GM12874 (cell line): ENCODE results near the gene RAB4B.

Experiments
- CTCF ChIP-seq: IDR thresholded peaks from 2 replicates; pipeline ENCODE4 v1.5.1; 2011; ENCODE audit warnings: low read depth, mild to moderate bottlenecking, control low read depth, low read length, moderate library complexity; ENCODE audit not compliant: insufficient read depth

The RAB4B gene

GRCh38 chr19:40744554-40745401 lies 33.3 kb upstream of the RAB4B start:
- peak; percentile 37 for TF ChIP-seq CTCF

- TF ChIP-seq CTCF: no peak
Measured at GRCh38 chr19:40745402-40745780, 32.7 kb upstream of the RAB4B start.

- TF ChIP-seq CTCF: no peak
Measured at GRCh38 chr19:40747536-40747935, 30.5 kb upstream of the RAB4B start.

- TF ChIP-seq CTCF: no peak
Measured at GRCh38 chr19:40750058-40750873, 27.8 kb upstream of the RAB4B start, which contains the start of gene ACTMAP. Gene ACTMAP, minus strand, starts transcription at chr19:40750477. Its CDS starts 674 bp downstream, at chr19:40749803.

GRCh38 chr19:40750874-40751537 lies 27.0 kb upstream of the RAB4B start, which contains the start of gene SNRPA:
Gene SNRPA, plus strand, starts transcription at chr19:40751203. Its CDS starts 206 bp downstream, at chr19:40751409.
- TF ChIP-seq CTCF: no peak

GRCh38 chr19:40752257-40752781 lies 25.7 kb upstream of the RAB4B start:
- no peak for TF ChIP-seq CTCF
